K562 (cell line): ENCODE data around the gene ZEB2. TPM values are rescaled to one million over a fixed set of nuclear protein-coding genes. Genes with fewer than 3 reads are reported as not detected.
A peak's percentile ranks its signal among the peaks of the same experiment; 100 is the strongest.

Experiments used
- ATAC-seq: fragments of 200-7000 bp; cut with Tn5 transposase; 3 replicates; pipeline ENCODE4 v1.9.1; 2020; ENCODE audit warnings: moderate library complexity
- BruUV-seq: library from RNA; stranded (reverse); fragments of 400-500 nt; replicated peaks from 2 replicates; lab custom pipeline; 2021; lab: Mats Ljungman, UMichigan
- CTCF ChIA-PET: fragments of 300-600 bp; formaldehyde crosslinking; extraction: SDS; loops from one replicate; lab custom pipeline; 2021; ENCODE audit warnings: low intra/inter-chr PET ratio; lab: Yijun Ruan, JAX
- POLR2A ChIA-PET: fragments of 300-600, 350-650 bp; sonication (Branson Sonifier 250); formaldehyde crosslinking; extraction: SDS; loops from one replicate; lab custom pipeline; 2021; ENCODE audit warnings: antibody characterized with exemption, inconsistent platforms; lab: Yijun Ruan, JAX
- DNase-seq, 4 experiments: peaks; one replicate each; pipeline versions ENCODE4 v3.0.0 to v3.0.0-alpha.2; 2011 to 2018; ENCODE audit warnings: low spot score in 3 of 4, mixed read lengths in 3 of 4; ENCODE audit errors: extremely low read depth in 1 of 4
- FAIRE-seq: peaks from 2 replicates; lab custom pipeline; 2011; peaks lifted over from hg19 to GRCh38; lab: Jason Lieb, UNC
- H2AFZ ChIP-seq: 2 replicates; pipeline ENCODE4 v1.6.0; 2011; ENCODE audit warnings: low read depth, low read length, control low read depth, inconsistent platforms
- H3K27ac ChIP-seq: fragments of 200-600 bp; 3 replicates; pipeline ENCODE4 v1.8.0; 2011; ENCODE audit warnings: low read depth, mild to moderate bottlenecking, control low read depth, inconsistent platforms, low read length, moderate library complexity, mixed read lengths; ENCODE audit errors: extremely low read depth
- H3K27me3 ChIP-seq, 2 experiments: fragments of 300-600 bp in 1 of 2; 2 replicates in 1 of 2; 3 replicates in 1 of 2; pipeline versions ENCODE4 v1.6.0 to v1.8.0; 2011; ENCODE audit warnings: inconsistent platforms in 2 of 2, low read length in 2 of 2, mild to moderate bottlenecking in 1 of 2, mixed read lengths in 1 of 2, moderate library complexity in 1 of 2; ENCODE audit not compliant: control insufficient read depth in 2 of 2, insufficient read depth in 2 of 2
- H3K36me3 ChIP-seq: fragments of 300-600 bp; 3 replicates; pipeline ENCODE4 v1.8.0; 2011; ENCODE audit warnings: mild to moderate bottlenecking, low read length, inconsistent platforms; ENCODE audit not compliant: control insufficient read depth, insufficient read depth
- H3K4me1 ChIP-seq, 2 experiments: fragments of 200-600 bp in 1 of 2; replicated peaks in 1 of 2; 2 replicates in 1 of 2; 3 replicates in 1 of 2; pipeline versions ENCODE4 v1.5.1 to v1.8.0; 2011; ENCODE audit warnings: inconsistent platforms in 2 of 2, low read length in 2 of 2, mild to moderate bottlenecking in 1 of 2, mixed read lengths in 1 of 2, moderate library complexity in 1 of 2; ENCODE audit not compliant: control insufficient read depth in 2 of 2, insufficient read depth in 2 of 2
- H3K4me2 ChIP-seq: 2 replicates; pipeline ENCODE4 v1.6.1; 2011; ENCODE audit warnings: low read length, control low read depth, inconsistent platforms, mixed read lengths; ENCODE audit not compliant: insufficient read depth
- H3K4me3 ChIP-seq: fragments of 200-600 bp; sonication (generic), shearing (Covaris generic); 2 replicates; pipeline ENCODE4 v1.5.1; 2016; ENCODE audit warnings: control low read depth, inconsistent platforms
- H3K79me2 ChIP-seq: fragments of 200-600 bp; 3 replicates; pipeline ENCODE4 v1.8.0; 2011; ENCODE audit warnings: low read length, inconsistent platforms; ENCODE audit not compliant: control insufficient read depth, insufficient read depth
- H3K9ac ChIP-seq, 2 experiments: 2 replicates each; pipeline versions ENCODE4 v1.6.0 to v1.6.1; 2011; ENCODE audit warnings: low read depth in 2 of 2, low read length in 2 of 2, control low read depth in 1 of 2, inconsistent platforms in 1 of 2, mild to moderate bottlenecking in 1 of 2, mixed read lengths in 1 of 2; ENCODE audit not compliant: insufficient read depth in 1 of 2
- H3K9me1 ChIP-seq: one replicate; pipeline ENCODE4 v1.6.0; 2011; ENCODE audit warnings: inconsistent platforms, mild to moderate bottlenecking, low read length, moderate library complexity; ENCODE audit not compliant: control insufficient read depth, insufficient read depth
- H3K9me3 ChIP-seq: replicated peaks from 2 replicates; pipeline ENCODE4 v1.5.1; 2011; ENCODE audit warnings: low read depth, low read length, inconsistent platforms; ENCODE audit not compliant: control insufficient read depth, insufficient read depth
- H4K20me1 ChIP-seq: replicated peaks from 2 replicates; pipeline ENCODE4 v1.6.1; 2011; ENCODE audit warnings: low read length, inconsistent platforms, mixed read lengths; ENCODE audit not compliant: control insufficient read depth, insufficient read depth
- ATF2 ChIP-seq: sonication (generic); formaldehyde crosslinking; IDR thresholded peaks from 2 replicates; pipeline ENCODE4 v1.8.1; 2022; ENCODE audit warnings: missing genetic modification reagents
- CLOCK ChIP-seq: fragments of 250-450 bp; sonication (Bioruptor Pico); IDR thresholded peaks from 2 replicates; pipeline ENCODE4 v1.4.0; 2020; ENCODE audit warnings: mild to moderate bottlenecking, moderate library complexity, borderline replicate concordance
- KLF16 ChIP-seq: IDR thresholded peaks from 2 replicates; pipeline ENCODE4 v1.6.1; 2016; ENCODE audit warnings: antibody characterized with exemption
- TARDBP ChIP-seq: fragments of 450-650 bp; IDR thresholded peaks from 2 replicates; pipeline ENCODE4 v1.6.1; 2016
- ZNF449 ChIP-seq: fragments of 250-450 bp; sonication (Bioruptor Pico); IDR thresholded peaks from 2 replicates; pipeline ENCODE4 v1.8.0; 2022; ENCODE audit warnings: moderate library complexity, mild to moderate bottlenecking, inconsistent platforms
- ZNF57 ChIP-seq: fragments of 450-650 bp; formaldehyde crosslinking; IDR thresholded peaks from 2 replicates; pipeline ENCODE4 v1.4.0; 2020; ENCODE audit warnings: mild to moderate bottlenecking, moderate library complexity
- WGBS: fragments of 100-300 bp; shearing (Covaris generic); methylation state at CpG from one replicate; pipeline ENCODE4 v1.1.6; 2016; ENCODE audit warnings: low coverage, mixed read lengths; ENCODE audit not compliant: insufficient coverage; ENCODE audit errors: missing lambda C conversion rate; 5-methylcytosine and 5-hydroxymethylcytosine counted together
- in situ Hi-C: fragments of 300-500 bp; cut with MboI; formaldehyde crosslinking; loops from 4 replicates; pipeline ENCODE4 v1.15.0; 2018; ENCODE audit warnings: inconsistent platforms, mixed read lengths
- intact Hi-C: fragments of 100-400 bp; cut with micrococcal nuclease; formaldehyde crosslinking; loops from 2 replicates; pipeline ENCODE4 v1.14.2; 2022
- polyA plus RNA-seq, 8 experiments: library from polyadenylated mRNA; depleted of rRNA in 4 of 8; stranded (reverse) in 5 of 8; unstranded in 3 of 8; fragments of >200 nt; fragmentation: Nextera tagmentation in 2 of 8; fragmentation: Illumina TruSeq in 1 of 8; extraction: Ambion mirVana in 2 of 8; extraction: Trizol in 1 of 8; gene quantifications; 2 replicates each; pipeline versions ENCODE4 v1.2.1 to v1.2.3, GENCODE V29; 2011 to 2014; ENCODE audit warnings: inconsistent platforms in 1 of 8, missing spikeins in 1 of 8
- total RNA-seq, 7 experiments: library from RNA; depleted of rRNA in 6 of 7; stranded (reverse); fragments of >200 nt in 6 of 7; fragmentation: Illumina TruSeq in 2 of 7; extraction: Trizol in 2 of 7; gene quantifications; 2 replicates each; pipeline versions ENCODE4 v1.2.1 to v1.2.3, GENCODE V29; 2011 to 2021; ENCODE audit warnings: low replicate concordance in 1 of 7

ZEB2 gene
- total and polyA plus RNA-seq, 9 of the 15 experiments (the other 6 are each of a cell fraction or from before 2014, with no cell fraction given): 15.1 to 113 (median 72.3) TPM

GRCh38 chr2:144459286-144459685 lies 60.6 kb downstream of the ZEB2 start:
- Histone ChIP-seq H3K9me3 (no peaks in the 10 kb centered on the region), H3K4me2 (no peak overlapping the region), H3K4me1 (peaks cover 5 to 73% of the 10 kb centered on the region in 2 experiments; a peak in 4 of 5 replicates), H3K9ac (no peak overlapping the region), H3K9me1 (no peaks in the 10 kb centered on the region), H3K79me2 (peaks cover 100% of the 10 kb centered on the region), H3K27ac (peak overlapping the region; percentile 36; the same call in 1 of the 3 replicates), H4K20me1 (peaks cover 24% of the 10 kb centered on the region; the same call in 1 of the 2 replicates), H3K27me3 (no peaks in the 10 kb centered on the region), H3K36me3 (peaks cover 78% of the 10 kb centered on the region), H3K4me3 (no peak overlapping the region), H2AFZ (no peak overlapping the region)
- ChIA-PET POLR2A (no interaction called here), CTCF (no interaction called here)
- intact Hi-C loops: loop anchor here (5.0 kb wide), 1 partner anchor 123 kb away; no protein-coding TSS in a partner anchor
- no peak for DNase-seq
- in situ Hi-C loops: no loop called here
- TF ChIP-seq ZNF449 (no peak), CLOCK (CRISPR knock-in tag) (no peak), TARDBP (no peak), ZNF57 (CRISPR knock-in tag) (no peak), KLF16 (no peak), ATF2 (CRISPR knock-in tag) (no peak)
- ATAC-seq: 0 out of 3 replicates have a peak, but pooled peaks have one; percentile 4
- BruUV-seq: no TSS peak
- FAIRE-seq: no peak
- WGBS: 31% methylated on average over 3 of the region's 3 CpGs
